T-helper 1 cell (primary cell): ENCODE results near the gene NUSAP1.
A peak's percentile ranks its signal among the peaks of the same experiment; 100 is the strongest.
"Not testable (repeated sequence)": the region's sequence is repeated elsewhere in the genome, so short reads cannot be mapped to it uniquely, and the experiment has no call there.

Source experiments
- DNase-seq, 5 donors: peaks; one replicate each; pipeline ENCODE4 v3.0.0-alpha.2; 2012 to 2020
- total RNA-seq, 4 donors: gene quantifications; one replicate each; lab custom pipeline; 2026; lab: John Stamatoyannopoulos, UW

The NUSAP1 gene, protein sequence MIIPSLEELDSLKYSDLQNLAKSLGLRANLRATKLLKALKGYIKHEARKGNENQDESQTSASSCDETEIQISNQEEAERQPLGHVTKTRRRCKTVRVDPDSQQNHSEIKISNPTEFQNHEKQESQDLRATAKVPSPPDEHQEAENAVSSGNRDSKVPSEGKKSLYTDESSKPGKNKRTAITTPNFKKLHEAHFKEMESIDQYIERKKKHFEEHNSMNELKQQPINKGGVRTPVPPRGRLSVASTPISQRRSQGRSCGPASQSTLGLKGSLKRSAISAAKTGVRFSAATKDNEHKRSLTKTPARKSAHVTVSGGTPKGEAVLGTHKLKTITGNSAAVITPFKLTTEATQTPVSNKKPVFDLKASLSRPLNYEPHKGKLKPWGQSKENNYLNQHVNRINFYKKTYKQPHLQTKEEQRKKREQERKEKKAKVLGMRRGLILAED
- 0 to 0.61 (median 0.27) reads per million in 4 donors for total RNA-seq

DNA sequence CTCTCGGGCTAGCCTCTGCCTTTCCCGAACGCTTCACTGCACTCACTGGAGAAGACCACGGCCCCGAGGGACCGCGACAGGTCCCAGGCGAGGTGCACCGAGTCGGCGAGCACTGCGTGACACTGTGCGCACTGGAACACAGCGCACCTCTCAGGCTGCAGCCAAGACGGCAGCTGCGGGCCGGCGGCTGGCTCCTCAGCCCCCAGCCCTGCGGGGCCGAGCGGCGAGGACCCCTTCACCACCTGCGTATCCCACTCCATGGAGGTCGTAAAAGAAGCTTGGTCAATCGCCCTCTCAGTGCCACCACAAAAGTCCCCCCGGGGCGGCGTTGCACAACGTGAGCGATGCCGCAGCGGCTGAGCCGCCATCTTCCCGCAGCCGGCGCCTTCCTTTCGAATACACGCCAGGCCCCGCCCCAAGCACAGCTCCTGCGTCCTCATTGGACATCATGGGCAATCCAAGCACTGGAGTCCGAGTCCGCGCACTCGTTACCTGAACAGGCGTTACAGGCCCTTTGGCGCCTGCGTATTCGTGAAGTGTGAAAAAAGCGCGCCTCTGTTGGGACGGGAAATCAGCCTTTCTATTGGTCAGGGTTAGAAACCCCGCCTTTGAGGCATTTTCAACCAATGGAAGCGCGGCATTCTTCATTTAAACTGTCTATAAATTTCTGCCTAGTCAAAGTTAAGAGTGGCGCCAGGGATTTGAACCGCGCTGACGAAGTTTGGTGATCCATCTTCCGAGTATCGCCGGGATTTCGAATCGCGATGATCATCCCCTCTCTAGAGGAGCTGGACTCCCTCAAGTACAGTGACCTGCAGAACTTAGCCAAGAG is at the start of gene NUSAP1, which contains the start of gene OIP5:
TSS of gene NUSAP1 (plus strand) at position 688 of the 832 bp plus-strand sequence. CDS start at position 765, 77 bp downstream.
TSS of gene OIP5 (minus strand) at position 398 of the 832 bp plus-strand sequence. CDS start at position 368, 30 bp downstream.
- DNase-seq, result peak; percentile 95 to 100 (median 98)

GRCh38 chr15:41282980-41283652 is 49.6 kb upstream of the NUSAP1 start:
- DNase-seq, result not testable (repeated sequence)

DNA sequence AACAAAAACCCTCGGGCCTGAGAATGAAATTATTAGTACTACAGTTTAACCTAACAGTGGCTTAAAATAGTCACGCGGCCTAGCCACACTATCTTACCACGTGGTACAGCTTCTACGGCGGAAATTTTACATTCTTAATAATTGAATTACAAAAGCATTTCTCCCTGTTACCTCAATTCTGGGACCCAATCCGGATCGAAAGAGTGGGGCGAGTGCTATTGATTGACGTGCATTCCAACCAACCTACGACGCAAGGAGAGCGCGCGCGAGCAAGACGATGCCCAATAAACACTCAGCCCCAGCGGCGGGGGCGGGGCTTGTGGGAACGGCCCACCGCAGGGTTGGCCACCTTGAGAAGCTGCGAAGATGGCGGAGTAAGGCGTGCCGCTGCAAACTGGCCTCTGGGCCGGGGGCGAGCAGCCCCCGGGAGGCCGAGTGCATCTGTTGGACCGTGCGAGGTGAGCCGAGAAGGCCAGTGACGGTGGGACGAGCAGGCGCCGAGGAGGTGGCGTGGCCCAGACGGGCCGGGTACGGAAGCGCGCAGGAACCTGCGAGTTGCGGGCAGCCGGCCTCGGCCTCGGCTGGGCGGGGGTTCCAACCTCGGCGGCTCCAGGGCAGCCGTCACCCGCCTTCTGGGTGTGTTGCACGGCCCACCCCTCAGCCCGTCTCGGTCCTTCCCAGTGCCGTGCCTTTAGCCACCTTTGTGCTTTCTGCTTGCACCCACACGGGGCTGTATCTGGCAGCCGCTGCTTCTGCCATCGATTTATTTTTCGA is 48.8 kb upstream of the NUSAP1 start:
- DNase-seq, result peak; percentile 95 to 99 (median 97)

GRCh38 chr15:41284427-41285177 is 48.1 kb upstream of the NUSAP1 start:
- peak in 1 of 5 donors; percentile 74 for DNase-seq

- DNase-seq, result peak in 1 of 5 donors; percentile 29
These were observed 47.4 kb upstream of the NUSAP1 start for GRCh38 chr15:41285285-41285684.

DNA sequence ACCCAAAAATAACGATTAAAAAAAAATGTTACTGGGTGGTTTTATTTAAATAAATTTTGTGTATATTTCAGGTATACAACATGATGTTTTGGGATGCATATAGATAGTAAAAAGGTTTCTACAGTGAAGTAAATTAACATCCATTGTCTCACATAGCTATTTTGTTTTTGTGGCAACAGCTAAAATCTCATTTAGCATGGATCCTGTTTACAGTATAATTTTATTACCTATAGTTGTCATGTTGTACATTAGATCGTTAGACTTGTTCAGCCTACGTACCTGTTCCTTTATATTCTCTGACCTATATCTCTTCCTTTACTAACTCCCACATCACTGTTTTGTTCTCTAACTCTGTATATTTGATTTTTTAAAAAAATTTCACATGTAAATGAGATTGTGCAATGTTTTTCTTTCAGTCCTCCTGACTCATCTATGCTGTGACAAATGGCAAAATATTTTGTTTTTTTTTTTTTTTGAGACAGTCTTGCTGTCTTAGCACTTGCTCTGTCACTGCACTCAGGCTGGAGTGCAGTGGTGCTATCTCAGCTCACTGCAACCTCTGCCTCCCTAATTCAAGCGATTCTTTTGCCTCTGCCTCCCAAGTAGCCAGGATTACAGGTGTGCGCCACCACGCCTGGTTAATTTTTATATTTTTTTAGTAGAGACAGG is 45.9 kb upstream of the NUSAP1 start:
- DNase-seq, result no peak

GRCh38 chr15:41288464-41288863 is 44.2 kb upstream of the NUSAP1 start:
- DNase-seq, result no peak

DNA sequence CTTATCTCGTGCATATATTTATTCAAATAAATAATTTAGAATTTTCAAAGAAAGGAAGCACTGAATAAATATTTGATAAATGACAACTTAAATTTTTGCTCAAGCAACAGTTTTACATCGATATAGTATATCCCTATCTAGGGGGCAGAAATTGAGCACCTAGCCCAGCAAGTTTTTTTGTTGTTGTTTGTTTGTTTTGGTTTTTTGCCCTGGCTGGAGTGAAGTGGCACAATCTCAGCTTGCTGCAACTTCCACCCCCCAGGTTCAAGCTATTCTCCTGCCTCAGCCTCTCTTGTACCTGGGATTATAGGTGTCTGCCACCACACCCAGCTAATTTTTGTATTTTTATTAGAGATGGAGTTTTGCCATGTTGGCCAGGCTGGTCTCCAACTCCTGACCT is 42.7 kb upstream of the NUSAP1 start:
- no peak for DNase-seq

GRCh38 chr15:41291065-41291631 is 41.5 kb upstream of the NUSAP1 start:
- no peak for DNase-seq

- DNase-seq, result no peak
These were observed 40.2 kb upstream of the NUSAP1 start for GRCh38 chr15:41292521-41292920.

- DNase-seq, result not testable (repeated sequence)
These were observed 31.5 kb upstream of the NUSAP1 start for GRCh38 chr15:41301139-41301538.

DNA sequence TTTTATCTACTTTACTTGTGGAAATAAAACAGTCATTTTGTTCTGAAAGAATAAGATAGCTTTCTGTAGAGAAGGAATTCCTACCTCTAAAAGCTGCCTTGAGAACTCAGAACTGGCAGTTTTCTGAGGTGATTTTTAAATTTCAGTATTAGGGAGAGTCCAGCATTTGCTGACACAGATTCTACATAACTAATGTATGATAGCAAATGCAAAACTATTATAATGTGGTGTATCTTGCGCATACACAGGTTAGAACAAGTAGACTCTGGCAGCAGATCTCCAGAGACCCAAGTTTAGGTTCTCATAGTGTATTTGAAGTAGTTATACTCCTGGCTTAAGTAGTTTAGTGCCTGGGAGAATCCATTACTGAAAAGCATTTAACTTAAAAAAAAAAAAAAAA is 31.1 kb upstream of the NUSAP1 start:
- no peak for DNase-seq

- DNase-seq, result no peak
These were observed 28.4 kb upstream of the NUSAP1 start for GRCh38 chr15:41304149-41304770.

DNA sequence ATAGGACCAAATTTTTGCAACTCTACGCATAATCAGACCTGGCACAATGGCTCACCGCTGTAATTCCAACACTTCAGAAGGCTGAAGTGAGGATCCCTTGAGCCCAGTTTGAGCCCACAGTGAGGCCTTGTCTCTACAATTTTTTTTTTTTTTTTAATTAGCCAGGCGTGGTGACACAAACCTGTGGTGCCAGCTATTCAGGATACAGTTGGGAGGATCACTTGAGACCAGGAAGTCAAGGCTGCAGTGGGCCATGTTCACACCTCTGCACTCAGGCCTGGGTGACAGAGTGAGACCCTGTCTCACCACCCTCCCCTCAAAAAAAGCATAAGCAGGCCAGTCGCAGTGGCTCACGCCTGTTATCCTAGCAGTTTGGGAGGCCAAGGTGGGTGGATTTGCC is 25.0 kb upstream of the NUSAP1 start:
- no peak for DNase-seq

- no peak for DNase-seq
These were observed 23.3 kb upstream of the NUSAP1 start for GRCh38 chr15:41309226-41309905.

DNA sequence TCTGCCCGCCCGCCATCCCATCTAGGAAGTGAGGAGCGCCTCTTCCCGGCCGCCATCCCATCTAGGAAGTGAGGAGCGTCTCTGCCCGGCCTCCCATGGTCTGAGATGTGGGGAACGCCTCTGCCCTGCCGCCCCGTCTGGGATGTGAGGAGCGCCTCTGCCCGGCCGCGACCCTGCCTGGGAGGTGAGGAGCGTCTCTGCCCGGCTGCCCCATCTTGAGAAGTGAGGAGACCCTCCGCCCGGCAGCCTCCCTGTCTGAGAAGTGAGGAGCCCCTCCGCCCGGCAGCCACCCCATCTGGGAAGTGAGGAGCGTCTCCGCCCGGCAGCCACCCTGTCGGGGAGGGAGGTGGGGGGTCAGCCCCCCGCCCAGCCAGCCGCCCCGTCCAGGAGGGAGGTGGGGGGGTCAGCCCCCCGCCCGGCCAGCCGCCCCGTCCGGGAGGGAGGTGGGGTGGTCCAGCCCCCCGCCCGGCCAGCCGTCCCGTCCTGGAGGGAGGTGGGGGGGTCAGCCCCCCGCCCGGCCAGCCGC is 11.8 kb upstream of the NUSAP1 start:
- DNase-seq, result not testable (repeated sequence)

DNA sequence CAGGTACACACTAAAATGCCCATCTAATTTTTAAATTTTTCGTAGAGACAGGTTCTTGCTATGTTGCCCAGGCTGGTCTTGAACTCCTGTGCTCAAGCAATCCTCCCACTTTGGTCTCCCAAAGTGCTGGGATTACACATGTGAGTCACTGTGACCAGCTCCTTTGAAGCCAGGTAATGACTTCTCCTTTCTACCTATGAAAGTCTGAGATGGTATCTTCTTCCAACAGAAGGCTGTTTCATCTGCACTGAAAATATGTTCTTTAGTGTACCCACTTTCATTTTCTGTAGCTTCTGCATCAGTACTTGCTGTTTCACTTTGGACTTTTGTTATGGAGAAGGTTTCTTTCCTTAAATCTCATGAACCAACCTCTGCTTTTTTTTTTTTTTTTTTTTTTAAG is 9.1 kb upstream of the NUSAP1 start:
- DNase-seq, result peak in 1 of 5 donors; percentile 36

GRCh38 chr15:41331281-41331680 is 1.4 kb upstream of the NUSAP1 start:
- DNase-seq, result no peak

- DNase-seq, result no peak
These were observed 868 bp upstream of the NUSAP1 start for GRCh38 chr15:41331833-41332193.
